Hepatocyte (in vitro differentiated cells): ENCODE results near the gene PRDM7.
"Not testable (repeated sequence)": the region's sequence is repeated elsewhere in the genome, so short reads cannot be mapped to it uniquely, and the experiment has no call there.

Experiments
- CTCF ChIP-seq: fragments of 200-600 bp; sonication (generic); IDR thresholded peaks from 2 replicates; pipeline ENCODE4 v1.5.1; 2016; ENCODE audit warnings: antibody characterized with exemption, mild to moderate bottlenecking; ENCODE audit not compliant: poor library complexity
- EZH2 ChIP-seq: fragments of 200-600 bp; sonication (generic); IDR thresholded peaks from 2 replicates; pipeline ENCODE4 v1.6.1; 2016; ENCODE audit warnings: antibody characterized with exemption, mild to moderate bottlenecking, borderline replicate concordance
- EZH2phosphoT487 ChIP-seq: fragments of 200-600 bp; sonication (generic); IDR thresholded peaks from one replicate; pipeline ENCODE4 v1.6.1; 2018; ENCODE audit warnings: antibody characterized with exemption, mild to moderate bottlenecking, low read depth, moderate library complexity; ENCODE audit not compliant: unreplicated experiment, severe bottlenecking

- TF ChIP-seq CTCF, EZH2, EZH2phosphoT487: not testable (repeated sequence)
Measured at GRCh38 chr16:90098936-90099335, 21.8 kb upstream of the PRDM7 start.
